Measurements from ENCODE around the gene FCSK. TPM values are rescaled to one million over a fixed set of nuclear protein-coding genes. Genes with fewer than 3 reads are reported as not detected.

The FCSK gene
- total and polyA plus RNA-seq, 10 of the 15 experiments (the other 5 are each of a cell fraction or from before 2014, with no cell fraction given), result 0.60 to 17.6 (median 7.4) TPM

DNA sequence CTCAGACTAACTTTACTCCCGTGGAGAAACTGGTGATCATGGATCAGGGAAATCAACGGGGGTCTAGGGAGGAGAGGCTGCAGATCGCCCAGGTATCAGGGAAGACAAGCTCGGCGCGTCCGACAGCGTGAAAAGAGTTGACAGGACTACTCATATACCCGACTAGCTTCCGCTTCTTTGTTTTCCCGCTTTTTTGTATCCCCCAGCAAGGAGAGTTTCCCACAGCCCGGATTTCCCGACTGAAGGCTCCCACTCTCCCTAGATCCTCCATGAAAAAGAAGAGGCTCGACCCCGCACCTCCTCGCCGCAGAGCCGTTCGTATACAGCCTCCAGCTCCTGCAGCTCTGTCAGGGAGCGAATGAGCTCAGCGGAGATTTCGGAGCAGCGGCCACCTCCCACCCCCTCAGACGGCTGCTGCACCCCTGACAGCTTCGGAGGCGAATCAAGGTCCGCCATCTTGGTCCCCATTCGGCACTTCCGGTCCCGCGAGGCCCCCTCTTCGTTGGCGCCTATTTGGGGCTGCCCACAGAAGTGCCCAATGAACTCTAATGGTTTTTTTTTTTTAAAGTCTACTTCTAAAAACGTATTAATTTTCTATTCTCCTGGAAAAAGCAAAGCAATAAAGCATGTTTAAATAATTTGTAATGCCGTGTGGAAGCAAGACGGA is 68.8 kb downstream of the FCSK start, which contains the start of gene COG4 (continued):
- TF ChIP-seq, protein P1, sequence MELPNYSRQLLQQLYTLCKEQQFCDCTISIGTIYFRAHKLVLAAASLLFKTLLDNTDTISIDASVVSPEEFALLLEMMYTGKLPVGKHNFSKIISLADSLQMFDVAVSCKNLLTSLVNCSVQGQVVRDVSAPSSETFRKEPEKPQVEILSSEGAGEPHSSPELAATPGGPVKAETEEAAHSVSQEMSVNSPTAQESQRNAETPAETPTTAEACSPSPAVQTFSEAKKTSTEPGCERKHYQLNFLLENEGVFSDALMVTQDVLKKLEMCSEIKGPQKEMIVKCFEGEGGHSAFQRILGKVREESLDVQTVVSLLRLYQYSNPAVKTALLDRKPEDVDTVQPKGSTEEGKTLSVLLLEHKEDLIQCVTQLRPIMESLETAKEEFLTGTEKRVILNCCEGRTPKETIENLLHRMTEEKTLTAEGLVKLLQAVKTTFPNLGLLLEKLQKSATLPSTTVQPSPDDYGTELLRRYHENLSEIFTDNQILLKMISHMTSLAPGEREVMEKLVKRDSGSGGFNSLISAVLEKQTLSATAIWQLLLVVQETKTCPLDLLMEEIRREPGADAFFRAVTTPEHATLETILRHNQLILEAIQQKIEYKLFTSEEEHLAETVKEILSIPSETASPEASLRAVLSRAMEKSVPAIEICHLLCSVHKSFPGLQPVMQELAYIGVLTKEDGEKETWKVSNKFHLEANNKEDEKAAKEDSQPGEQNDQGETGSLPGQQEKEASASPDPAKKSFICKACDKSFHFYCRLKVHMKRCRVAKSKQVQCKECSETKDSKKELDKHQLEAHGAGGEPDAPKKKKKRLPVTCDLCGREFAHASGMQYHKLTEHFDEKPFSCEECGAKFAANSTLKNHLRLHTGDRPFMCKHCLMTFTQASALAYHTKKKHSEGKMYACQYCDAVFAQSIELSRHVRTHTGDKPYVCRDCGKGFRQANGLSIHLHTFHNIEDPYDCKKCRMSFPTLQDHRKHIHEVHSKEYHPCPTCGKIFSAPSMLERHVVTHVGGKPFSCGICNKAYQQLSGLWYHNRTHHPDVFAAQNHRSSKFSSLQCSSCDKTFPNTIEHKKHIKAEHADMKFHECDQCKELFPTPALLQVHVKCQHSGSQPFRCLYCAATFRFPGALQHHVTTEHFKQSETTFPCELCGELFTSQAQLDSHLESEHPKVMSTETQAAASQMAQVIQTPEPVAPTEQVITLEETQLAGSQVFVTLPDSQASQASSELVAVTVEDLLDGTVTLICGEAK (IDR thresholded peaks at IDR 0.05; ENCODE audit: borderline replicate concordance), result peak; percentile 80; the same call in 1 of the 2 replicates
- TF ChIP-seq, protein P2, sequence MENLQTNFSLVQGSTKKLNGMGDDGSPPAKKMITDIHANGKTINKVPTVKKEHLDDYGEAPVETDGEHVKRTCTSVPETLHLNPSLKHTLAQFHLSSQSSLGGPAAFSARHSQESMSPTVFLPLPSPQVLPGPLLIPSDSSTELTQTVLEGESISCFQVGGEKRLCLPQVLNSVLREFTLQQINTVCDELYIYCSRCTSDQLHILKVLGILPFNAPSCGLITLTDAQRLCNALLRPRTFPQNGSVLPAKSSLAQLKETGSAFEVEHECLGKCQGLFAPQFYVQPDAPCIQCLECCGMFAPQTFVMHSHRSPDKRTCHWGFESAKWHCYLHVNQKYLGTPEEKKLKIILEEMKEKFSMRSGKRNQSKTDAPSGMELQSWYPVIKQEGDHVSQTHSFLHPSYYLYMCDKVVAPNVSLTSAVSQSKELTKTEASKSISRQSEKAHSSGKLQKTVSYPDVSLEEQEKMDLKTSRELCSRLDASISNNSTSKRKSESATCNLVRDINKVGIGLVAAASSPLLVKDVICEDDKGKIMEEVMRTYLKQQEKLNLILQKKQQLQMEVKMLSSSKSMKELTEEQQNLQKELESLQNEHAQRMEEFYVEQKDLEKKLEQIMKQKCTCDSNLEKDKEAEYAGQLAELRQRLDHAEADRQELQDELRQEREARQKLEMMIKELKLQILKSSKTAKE (IDR thresholded peaks at IDR 0.05; ENCODE audit: low read depth, poor library complexity, severe bottlenecking), result peak; percentile 79
- no peak for TF ChIP-seq ZNF217 (IDR thresholded peaks at IDR 0.05)
- TF ChIP-seq ZNF24 (IDR thresholded peaks at IDR 0.05), result no peak
- TF ChIP-seq, protein P3, sequence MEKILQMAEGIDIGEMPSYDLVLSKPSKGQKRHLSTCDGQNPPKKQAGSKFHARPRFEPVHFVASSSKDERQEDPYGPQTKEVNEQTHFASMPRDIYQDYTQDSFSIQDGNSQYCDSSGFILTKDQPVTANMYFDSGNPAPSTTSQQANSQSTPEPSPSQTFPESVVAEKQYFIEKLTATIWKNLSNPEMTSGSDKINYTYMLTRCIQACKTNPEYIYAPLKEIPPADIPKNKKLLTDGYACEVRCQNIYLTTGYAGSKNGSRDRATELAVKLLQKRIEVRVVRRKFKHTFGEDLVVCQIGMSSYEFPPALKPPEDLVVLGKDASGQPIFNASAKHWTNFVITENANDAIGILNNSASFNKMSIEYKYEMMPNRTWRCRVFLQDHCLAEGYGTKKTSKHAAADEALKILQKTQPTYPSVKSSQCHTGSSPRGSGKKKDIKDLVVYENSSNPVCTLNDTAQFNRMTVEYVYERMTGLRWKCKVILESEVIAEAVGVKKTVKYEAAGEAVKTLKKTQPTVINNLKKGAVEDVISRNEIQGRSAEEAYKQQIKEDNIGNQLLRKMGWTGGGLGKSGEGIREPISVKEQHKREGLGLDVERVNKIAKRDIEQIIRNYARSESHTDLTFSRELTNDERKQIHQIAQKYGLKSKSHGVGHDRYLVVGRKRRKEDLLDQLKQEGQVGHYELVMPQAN (conservative IDR thresholded peaks at IDR 0.05), result peak; percentile 59
- peak; percentile 99 for TF ChIP-seq ZNF384 (IDR thresholded peaks at IDR 0.05; ENCODE audit: borderline replicate concordance, low read depth, low read length)
- TF ChIP-seq YBX1 (IDR thresholded peaks at IDR 0.05), result no peak
- TF ChIP-seq, protein P4, sequence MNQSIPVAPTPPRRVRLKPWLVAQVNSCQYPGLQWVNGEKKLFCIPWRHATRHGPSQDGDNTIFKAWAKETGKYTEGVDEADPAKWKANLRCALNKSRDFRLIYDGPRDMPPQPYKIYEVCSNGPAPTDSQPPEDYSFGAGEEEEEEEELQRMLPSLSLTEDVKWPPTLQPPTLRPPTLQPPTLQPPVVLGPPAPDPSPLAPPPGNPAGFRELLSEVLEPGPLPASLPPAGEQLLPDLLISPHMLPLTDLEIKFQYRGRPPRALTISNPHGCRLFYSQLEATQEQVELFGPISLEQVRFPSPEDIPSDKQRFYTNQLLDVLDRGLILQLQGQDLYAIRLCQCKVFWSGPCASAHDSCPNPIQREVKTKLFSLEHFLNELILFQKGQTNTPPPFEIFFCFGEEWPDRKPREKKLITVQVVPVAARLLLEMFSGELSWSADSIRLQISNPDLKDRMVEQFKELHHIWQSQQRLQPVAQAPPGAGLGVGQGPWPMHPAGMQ (IDR thresholded peaks at IDR 0.05; ENCODE audit: borderline replicate concordance), result peak; percentile 96
- 0 out of 2 replicates have a peak, but pooled peaks have one; percentile 46 for TF ChIP-seq MEF2A (IDR thresholded peaks at IDR 0.05; ENCODE audit: insufficient read depth, low read depth, low read length)
- TF ChIP-seq EGR1 (IDR thresholded peaks at IDR 0.05; ENCODE audit: borderline replicate concordance in 1 of 2, low read depth in 2 of 2, low read length in 2 of 2), result peak in 1 of 2 experiments; percentile 63; a peak in 1 of 3 replicates
- peak; percentile 30; the same call in 1 of the 2 replicates for TF ChIP-seq TBL1XR1 (IDR thresholded peaks at IDR 0.05; ENCODE audit: low read depth, low read length)
- peak; percentile 69 for TF ChIP-seq POLR2AphosphoS5 (IDR thresholded peaks at IDR 0.05; ENCODE audit: low read length)
- TF ChIP-seq, protein P5, sequence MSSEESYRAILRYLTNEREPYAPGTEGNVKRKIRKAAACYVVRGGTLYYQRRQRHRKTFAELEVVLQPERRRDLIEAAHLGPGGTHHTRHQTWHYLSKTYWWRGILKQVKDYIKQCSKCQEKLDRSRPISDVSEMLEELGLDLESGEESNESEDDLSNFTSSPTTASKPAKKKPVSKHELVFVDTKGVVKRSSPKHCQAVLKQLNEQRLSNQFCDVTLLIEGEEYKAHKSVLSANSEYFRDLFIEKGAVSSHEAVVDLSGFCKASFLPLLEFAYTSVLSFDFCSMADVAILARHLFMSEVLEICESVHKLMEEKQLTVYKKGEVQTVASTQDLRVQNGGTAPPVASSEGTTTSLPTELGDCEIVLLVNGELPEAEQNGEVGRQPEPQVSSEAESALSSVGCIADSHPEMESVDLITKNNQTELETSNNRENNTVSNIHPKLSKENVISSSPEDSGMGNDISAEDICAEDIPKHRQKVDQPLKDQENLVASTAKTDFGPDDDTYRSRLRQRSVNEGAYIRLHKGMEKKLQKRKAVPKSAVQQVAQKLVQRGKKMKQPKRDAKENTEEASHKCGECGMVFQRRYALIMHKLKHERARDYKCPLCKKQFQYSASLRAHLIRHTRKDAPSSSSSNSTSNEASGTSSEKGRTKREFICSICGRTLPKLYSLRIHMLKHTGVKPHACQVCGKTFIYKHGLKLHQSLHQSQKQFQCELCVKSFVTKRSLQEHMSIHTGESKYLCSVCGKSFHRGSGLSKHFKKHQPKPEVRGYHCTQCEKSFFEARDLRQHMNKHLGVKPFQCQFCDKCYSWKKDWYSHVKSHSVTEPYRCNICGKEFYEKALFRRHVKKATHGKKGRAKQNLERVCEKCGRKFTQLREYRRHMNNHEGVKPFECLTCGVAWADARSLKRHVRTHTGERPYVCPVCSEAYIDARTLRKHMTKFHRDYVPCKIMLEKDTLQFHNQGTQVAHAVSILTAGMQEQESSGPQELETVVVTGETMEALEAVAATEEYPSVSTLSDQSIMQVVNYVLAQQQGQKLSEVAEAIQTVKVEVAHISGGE (CRISPR knock-in tag; IDR thresholded peaks at IDR 0.05), result no peak
- no peak for TF ChIP-seq ZNF622 (IDR thresholded peaks at IDR 0.05)
- 0 out of 2 replicates have a peak, but pooled peaks have one; percentile 62 for TF ChIP-seq NBN (IDR thresholded peaks at IDR 0.05)
